Immature natural killer cell (primary cell): ENCODE measurements around the gene TNFRSF8. TPM values are rescaled to one million over a fixed set of nuclear protein-coding genes. Genes with fewer than 3 reads are reported as not detected.

Experiments
- DNase-seq, 3 donors: peaks; one replicate each; pipeline ENCODE4 v3.0.0; 2022; ENCODE audit warnings: mixed read lengths in 1 of 3
- H3K27ac Mint-ChIP-seq, 6 donors: one replicate each; pipeline ENCODE4 v1.8.0; 2020; ENCODE audit warnings: mixed read lengths in 6 of 6, mild to moderate bottlenecking in 5 of 6, inconsistent platforms in 4 of 6, moderate library complexity in 3 of 6
- H3K27me3 Mint-ChIP-seq, 3 donors: one replicate each; pipeline ENCODE4 v1.8.0; 2020 to 2021; ENCODE audit warnings: low read depth in 3 of 3, mild to moderate bottlenecking in 3 of 3, mixed read lengths in 3 of 3, moderate library complexity in 3 of 3, inconsistent platforms in 1 of 3
- H3K36me3 Mint-ChIP-seq, 3 donors: one replicate each; pipeline ENCODE4 v1.8.0; 2020; ENCODE audit warnings: mixed read lengths in 3 of 3, inconsistent platforms in 2 of 3, mild to moderate bottlenecking in 2 of 3
- H3K4me1 Mint-ChIP-seq, 2 donors: one replicate each; pipeline ENCODE4 v1.8.0; 2020; ENCODE audit warnings: inconsistent platforms in 2 of 2, mild to moderate bottlenecking in 2 of 2, mixed read lengths in 2 of 2, moderate library complexity in 1 of 2
- H3K4me3 Mint-ChIP-seq, 5 donors: one replicate each; pipeline ENCODE4 v1.8.0; 2020; ENCODE audit warnings: mild to moderate bottlenecking in 5 of 5, mixed read lengths in 5 of 5, inconsistent platforms in 3 of 5, moderate library complexity in 3 of 5
- H3K9me3 Mint-ChIP-seq, 6 donors: one replicate each; pipeline ENCODE4 v1.8.0; 2020; ENCODE audit warnings: mild to moderate bottlenecking in 6 of 6, mixed read lengths in 6 of 6, inconsistent platforms in 4 of 6, moderate library complexity in 3 of 6
- polyA plus RNA-seq, 3 donors: library from polyadenylated mRNA; unstranded; fragments of 300-500 nt; fragmentation: Illumina TruSeq; gene quantifications; one replicate each; pipeline ENCODE4 v1.2.3, GENCODE V29; 2021

The TNFRSF8 gene
- under 1 TPM in 1 of 3 donors, not detected in 2; 0.09 TPM for polyA plus RNA-seq

- no peak for DNase-seq
- no peak within 1 kb of the TSS for H3K27ac Mint-ChIP-seq
- peak within 1 kb of the TSS; percentile 34 to 72 (median 70) for H3K4me3 Mint-ChIP-seq
- peaks cover 17 to 38% of the 10 kb centered on the region in 2 donors for H3K4me1 Mint-ChIP-seq
- H3K27me3 Mint-ChIP-seq: peaks cover 16 to 43% (median 23%) of the 10 kb centered on the region in 3 donors
- no peaks in the 10 kb centered on the region for H3K36me3 Mint-ChIP-seq
- peaks cover 0 to 2% (median 0%) of the 10 kb centered on the region in 6 donors for H3K9me3 Mint-ChIP-seq
These were observed at the start of gene TNFRSF8 for GRCh38 chr1:12063141-12064072. TSS of gene TNFRSF8 (plus strand) at chr1:12063303. CDS start at chr1:12063599, 296 bp downstream.

- H3K4me3 Mint-ChIP-seq: no peak overlapping the region
- DNase-seq: no peak
- peak overlapping the region in 2 of 6 donors; percentile 24 to 72 for H3K27ac Mint-ChIP-seq
- H3K4me1 Mint-ChIP-seq: peaks cover 4 to 5% of the 10 kb centered on the region in 2 donors
- no peaks in the 10 kb centered on the region for H3K9me3 Mint-ChIP-seq
- peaks cover 3 to 8% (median 5%) of the 10 kb centered on the region in 3 donors for H3K27me3 Mint-ChIP-seq
- H3K36me3 Mint-ChIP-seq: peaks cover 0 to 22% (median 6%) of the 10 kb centered on the region in 3 donors
These were observed 48.7 kb upstream of the TNFRSF8 start for GRCh38 chr1:12014141-12014991.

- H3K4me3 Mint-ChIP-seq: no peak overlapping the region
- no peak for DNase-seq
- H3K27ac Mint-ChIP-seq: no peak overlapping the region
- no peaks in the 10 kb centered on the region for H3K9me3 Mint-ChIP-seq
- peaks cover 3 to 8% (median 7%) of the 10 kb centered on the region in 3 donors for H3K27me3 Mint-ChIP-seq
- peaks cover 8 to 9% of the 10 kb centered on the region in 2 donors for H3K4me1 Mint-ChIP-seq
- peaks cover 0 to 17% (median 6%) of the 10 kb centered on the region in 3 donors for H3K36me3 Mint-ChIP-seq
These were observed 48.1 kb upstream of the TNFRSF8 start for GRCh38 chr1:12015001-12015491.

GRCh38 chr1:12015499-12015898 is 47.6 kb upstream of the TNFRSF8 start:
- no peaks in the 10 kb centered on the region for H3K9me3 Mint-ChIP-seq
- no peak overlapping the region for H3K27ac Mint-ChIP-seq
- no peak overlapping the region for H3K4me3 Mint-ChIP-seq
- peaks cover 3 to 8% (median 7%) of the 10 kb centered on the region in 3 donors for H3K27me3 Mint-ChIP-seq
- no peak for DNase-seq
- peaks cover 11 to 13% of the 10 kb centered on the region in 2 donors for H3K4me1 Mint-ChIP-seq
- H3K36me3 Mint-ChIP-seq: peaks cover 0 to 17% (median 6%) of the 10 kb centered on the region in 3 donors

- H3K4me1 Mint-ChIP-seq: peaks cover 11 to 13% of the 10 kb centered on the region in 2 donors
- H3K27ac Mint-ChIP-seq: no peak overlapping the region
- H3K9me3 Mint-ChIP-seq: no peaks in the 10 kb centered on the region
- H3K4me3 Mint-ChIP-seq: no peak overlapping the region
- DNase-seq: no peak
- H3K36me3 Mint-ChIP-seq: peaks cover 0 to 14% (median 6%) of the 10 kb centered on the region in 3 donors
- peaks cover 3 to 8% (median 7%) of the 10 kb centered on the region in 3 donors for H3K27me3 Mint-ChIP-seq
These were observed 46.9 kb upstream of the TNFRSF8 start for GRCh38 chr1:12016182-12016581.

- no peaks in the 10 kb centered on the region for H3K9me3 Mint-ChIP-seq
- H3K27me3 Mint-ChIP-seq: peaks cover 3 to 7% (median 7%) of the 10 kb centered on the region in 3 donors
- peaks cover 13% of the 10 kb centered on the region in 2 donors for H3K4me1 Mint-ChIP-seq
- DNase-seq: no peak
- peaks cover 0 to 11% (median 6%) of the 10 kb centered on the region in 3 donors for H3K36me3 Mint-ChIP-seq
- peak overlapping the region in 5 of 6 donors; percentile 18 to 79 (median 53) for H3K27ac Mint-ChIP-seq
- peak overlapping the region; percentile 84 to 90 (median 88) for H3K4me3 Mint-ChIP-seq
These were observed 43.1 kb upstream of the TNFRSF8 start for GRCh38 chr1:12019858-12020509.

- Mint-ChIP-seq H3K27ac (no peak overlapping the region), H3K9me3 (no peaks in the 10 kb centered on the region), H3K36me3 (peaks cover 8 to 20% (median 8%) of the 10 kb centered on the region in 3 donors), H3K4me3 (peak overlapping the region in 1 of 5 donors; percentile 12), H3K27me3 (peaks cover 3 to 7% (median 7%) of the 10 kb centered on the region in 3 donors), H3K4me1 (peaks cover 13% of the 10 kb centered on the region in 2 donors)
- DNase-seq: no peak
These were observed 41.5 kb upstream of the TNFRSF8 start for GRCh38 chr1:12021616-12022015.

- peaks cover 13% of the 10 kb centered on the region in 2 donors for H3K4me1 Mint-ChIP-seq
- no peak overlapping the region for H3K27ac Mint-ChIP-seq
- H3K9me3 Mint-ChIP-seq: no peaks in the 10 kb centered on the region
- peaks cover 9 to 24% (median 10%) of the 10 kb centered on the region in 3 donors for H3K36me3 Mint-ChIP-seq
- no peak for DNase-seq
- H3K27me3 Mint-ChIP-seq: peaks cover 3 to 7% (median 7%) of the 10 kb centered on the region in 3 donors
- no peak overlapping the region for H3K4me3 Mint-ChIP-seq
These were observed 41.1 kb upstream of the TNFRSF8 start for GRCh38 chr1:12022036-12022435.

- DNase-seq: no peak
- Mint-ChIP-seq H3K27ac (no peak overlapping the region), H3K36me3 (peaks cover 15 to 35% (median 20%) of the 10 kb centered on the region in 3 donors), H3K4me1 (peaks cover 0 to 2% of the 10 kb centered on the region in 2 donors), H3K9me3 (no peaks in the 10 kb centered on the region), H3K27me3 (no peaks in the 10 kb centered on the region), H3K4me3 (no peak overlapping the region)
These were observed 36.5 kb upstream of the TNFRSF8 start for GRCh38 chr1:12026586-12026985.

GRCh38 chr1:12028248-12028647 is 34.9 kb upstream of the TNFRSF8 start:
- Mint-ChIP-seq H3K36me3 (peaks cover 15 to 35% (median 20%) of the 10 kb centered on the region in 3 donors), H3K4me3 (no peak overlapping the region), H3K27me3 (no peaks in the 10 kb centered on the region), H3K9me3 (no peaks in the 10 kb centered on the region), H3K27ac (no peak overlapping the region), H3K4me1 (no peaks in the 10 kb centered on the region)
- no peak for DNase-seq

- Mint-ChIP-seq H3K36me3 (peaks cover 15 to 31% (median 17%) of the 10 kb centered on the region in 3 donors), H3K4me3 (no peak overlapping the region), H3K4me1 (no peaks in the 10 kb centered on the region), H3K27ac (no peak overlapping the region), H3K27me3 (peaks cover 0 to 2% (median 0%) of the 10 kb centered on the region in 3 donors), H3K9me3 (no peaks in the 10 kb centered on the region)
- DNase-seq: no peak
These were observed 34.1 kb upstream of the TNFRSF8 start for GRCh38 chr1:12028957-12029511.

GRCh38 chr1:12029720-12030339 is 33.3 kb upstream of the TNFRSF8 start:
- Mint-ChIP-seq H3K27ac (no peak overlapping the region), H3K9me3 (no peaks in the 10 kb centered on the region), H3K27me3 (peaks cover 0 to 2% (median 0%) of the 10 kb centered on the region in 3 donors), H3K36me3 (peaks cover 15 to 24% (median 15%) of the 10 kb centered on the region in 3 donors), H3K4me3 (no peak overlapping the region), H3K4me1 (no peaks in the 10 kb centered on the region)
- DNase-seq: no peak
